KBM-7 (cell line): ENCODE data around the gene ELFN2.
A peak's percentile ranks its signal among the peaks of the same experiment; 100 is the strongest.
"Not testable (repeated sequence)": the region's sequence is repeated elsewhere in the genome, so short reads cannot be mapped to it uniquely, and the experiment has no call there.

Experiments used
- DNase-seq: peaks from one replicate; pipeline ENCODE4 v3.0.0-alpha.2; 2015
- in situ Hi-C: fragments of 300-500 bp; cut with MboI; formaldehyde crosslinking; loops from 2 replicates; pipeline ENCODE4 v1.14.3; 2020; ENCODE audit warnings: low sequenced_read_pairs, low pct_unique_long_range_greater_than_20kb, mixed read lengths

The ELFN2 gene

DNA sequence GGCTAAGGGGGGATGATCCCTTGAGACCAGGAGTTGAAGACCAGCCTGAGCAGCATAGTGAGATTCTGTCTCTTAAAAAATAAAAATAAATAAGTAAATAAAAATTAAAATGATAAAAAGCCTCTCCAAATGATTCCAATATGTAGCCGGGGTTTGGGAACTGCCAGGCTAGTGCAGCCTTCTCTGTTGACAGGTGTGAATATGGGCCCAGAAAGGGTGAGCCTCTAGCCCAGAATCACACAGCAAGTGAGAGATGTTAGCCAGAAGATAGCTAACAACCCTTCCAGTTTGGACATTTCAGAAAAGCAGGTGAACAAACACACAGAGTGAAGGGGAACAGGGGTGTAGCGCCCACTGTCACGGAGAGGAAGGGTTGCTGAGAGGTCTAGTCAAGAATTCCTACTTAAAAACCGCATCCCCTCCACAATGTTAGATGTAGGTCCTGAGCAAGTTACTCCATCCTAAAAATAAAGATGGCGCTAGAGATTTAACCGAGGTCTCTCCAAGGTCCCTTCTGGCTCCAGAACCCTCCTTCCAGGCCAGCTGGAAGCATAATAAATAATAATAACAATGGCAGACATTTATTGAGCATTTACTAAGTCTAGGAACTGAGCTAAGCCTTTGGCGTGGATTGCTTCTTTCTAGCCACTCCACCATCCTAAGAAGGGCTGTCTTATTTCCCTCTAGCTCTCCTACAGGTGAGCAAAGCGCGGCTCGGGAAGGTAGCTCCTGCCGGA is 93.4 kb downstream of the ELFN2 start:
- DNase-seq, result no peak
- in situ Hi-C loops, result no loop called here

GRCh38 chr22:37331856-37332536 is 95.3 kb downstream of the ELFN2 start:
- DNase-seq, result no peak
- in situ Hi-C loops, result no loop called here

- in situ Hi-C loops, result no loop called here
- no peak for DNase-seq
Measured at GRCh38 chr22:37331034-37331428, 96.2 kb downstream of the ELFN2 start.

GRCh38 chr22:37330200-37331033 is 96.9 kb downstream of the ELFN2 start:
- DNase-seq, result peak; percentile 79

GRCh38 chr22:37329238-37330140 is 97.8 kb downstream of the ELFN2 start:
- in situ Hi-C loops, result no loop called here

More at GRCh38 chr22:37330200-37331033, 96.9 kb downstream of the ELFN2 start:
- in situ Hi-C loops, result no loop called here

DNA sequence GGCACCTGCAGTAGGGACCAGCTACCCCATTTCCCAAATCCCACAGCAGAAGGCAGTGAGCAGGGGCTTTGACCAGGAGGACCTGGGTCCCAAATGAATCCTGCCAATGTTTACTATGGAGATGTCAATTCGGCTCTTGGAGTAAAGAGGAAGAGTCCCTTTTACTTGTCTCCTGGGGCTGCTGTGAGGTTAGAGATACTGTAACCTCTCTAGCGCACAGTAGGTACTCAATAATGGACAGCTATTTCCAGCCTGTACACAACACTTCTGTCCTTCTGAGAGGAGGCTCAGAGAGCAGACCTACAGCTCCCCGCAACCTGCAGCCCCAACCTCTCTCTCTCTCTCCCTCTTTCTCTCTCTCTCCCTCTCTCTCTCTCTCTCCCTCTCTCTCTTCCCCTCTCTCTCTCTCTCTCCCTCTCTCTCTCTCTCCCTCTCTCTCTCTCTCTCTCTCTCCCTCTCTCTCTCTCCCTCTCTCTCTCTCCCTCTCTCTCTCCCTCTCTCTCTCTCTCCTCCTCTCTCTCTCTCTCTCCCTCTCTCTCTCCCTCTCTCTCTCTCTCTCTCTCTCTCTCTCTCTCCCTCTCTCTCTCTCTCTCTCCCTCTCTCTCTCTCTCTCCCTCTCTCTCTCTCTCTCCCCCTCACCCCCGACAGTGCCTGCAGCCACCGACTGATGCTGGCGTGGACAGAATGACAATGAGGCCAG is 98.6 kb downstream of the ELFN2 start:
- DNase-seq, in situ Hi-C loops: not testable (repeated sequence)

More at GRCh38 chr22:37329238-37330140, 97.8 kb downstream of the ELFN2 start:
- DNase-seq, result no peak

DNA sequence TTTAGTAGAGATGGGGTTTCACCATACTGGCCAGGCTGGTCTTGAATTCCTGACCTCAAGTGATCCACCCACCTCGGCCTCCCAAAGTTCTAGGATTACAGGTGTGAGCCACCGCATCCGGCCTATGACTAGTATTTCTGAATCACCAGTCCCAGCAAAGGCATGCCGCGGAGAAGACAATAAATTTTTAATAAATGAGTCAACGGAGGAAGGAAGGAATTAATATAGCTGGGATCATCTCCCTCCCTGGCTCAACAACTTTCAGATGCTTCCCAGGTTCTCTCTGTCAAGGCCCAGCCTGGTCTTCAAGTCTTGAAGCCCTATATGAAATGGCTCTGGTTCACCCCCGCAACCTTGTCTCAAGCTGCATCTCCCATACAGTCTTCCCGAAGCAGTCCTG is 99.3 kb downstream of the ELFN2 start:
- in situ Hi-C loops, result no loop called here
- no peak for DNase-seq

GRCh38 chr22:37326726-37327125 is 100.6 kb downstream of the ELFN2 start:
- no peak for DNase-seq
- in situ Hi-C loops, result no loop called here

GRCh38 chr22:37325039-37325395 is 102.3 kb downstream of the ELFN2 start:
- in situ Hi-C loops, result no loop called here
- DNase-seq, result no peak

GRCh38 chr22:37324340-37325038 is 102.8 kb downstream of the ELFN2 start:
- no peak for DNase-seq
- in situ Hi-C loops, result no loop called here

DNA sequence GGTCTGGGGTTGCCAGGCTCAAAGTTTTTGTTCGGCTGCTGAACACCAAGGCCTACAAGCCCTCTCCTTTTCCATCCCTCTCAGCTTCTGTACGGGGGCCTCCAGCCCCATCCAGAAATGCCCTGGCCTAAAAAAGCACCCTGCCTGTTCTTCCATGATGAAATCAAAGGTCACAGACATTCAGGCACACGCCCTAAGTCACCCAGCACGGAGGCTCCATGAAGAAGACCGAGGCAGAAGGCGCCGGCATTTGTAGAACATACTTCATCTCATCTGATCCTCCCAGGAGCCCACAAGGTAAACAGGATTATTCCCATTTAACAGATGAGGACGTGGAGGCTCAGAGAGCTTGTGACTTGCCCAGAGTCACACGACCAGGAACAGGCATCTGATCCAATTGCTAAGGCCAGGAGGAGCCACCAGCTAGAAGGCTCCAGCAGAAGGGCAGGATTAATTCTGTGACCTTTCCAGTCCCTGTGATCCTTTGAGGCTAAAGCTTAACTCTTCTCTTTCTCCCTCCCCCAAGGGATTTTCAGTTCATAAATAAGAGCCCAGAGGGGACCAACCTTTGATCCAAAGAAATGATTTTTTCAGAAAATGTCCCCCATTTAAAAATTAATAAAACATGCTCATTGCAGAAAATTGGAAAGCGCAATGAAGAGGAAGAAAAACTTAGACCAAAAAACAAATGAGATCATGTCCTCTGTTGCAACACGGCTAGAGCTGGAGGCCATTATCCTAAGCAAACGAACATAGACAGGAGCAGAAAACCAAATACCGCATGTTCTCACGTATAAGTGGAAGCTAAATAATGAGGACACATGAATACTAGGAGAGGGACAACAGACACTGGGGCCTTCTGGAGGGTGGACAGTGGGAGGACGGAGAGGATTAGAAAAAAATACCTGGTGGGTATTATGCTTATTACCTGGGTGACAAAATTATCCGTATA is 106.3 kb downstream of the ELFN2 start:
- no peak for DNase-seq
- in situ Hi-C loops, result no loop called here

DNA sequence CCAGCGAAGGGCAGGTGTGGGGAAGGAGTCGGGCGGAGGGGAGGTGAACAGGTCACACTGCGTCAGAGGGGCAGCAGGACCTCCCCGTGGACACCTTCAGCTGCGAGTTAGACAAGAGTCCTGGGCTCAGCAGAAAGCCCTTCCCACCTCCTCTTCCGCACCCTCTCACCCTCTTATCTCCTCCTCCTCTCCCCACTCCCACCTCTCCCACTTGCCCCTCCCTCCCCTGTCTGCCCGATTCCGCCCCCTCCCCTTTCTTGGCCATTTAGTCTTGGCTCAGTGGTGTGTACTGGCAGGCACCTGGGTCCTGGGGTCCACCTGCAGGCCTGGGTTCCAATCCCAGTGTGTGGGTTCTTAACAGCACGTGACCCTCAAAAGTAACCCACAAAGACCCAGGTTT is 107.8 kb downstream of the ELFN2 start:
- in situ Hi-C loops, result loop anchor here (10.0 kb wide), 1 partner anchor 135 kb away; no protein-coding TSS in a partner anchor
- DNase-seq, result no peak

GRCh38 chr22:37318364-37319109 is 108.7 kb downstream of the ELFN2 start:
- in situ Hi-C loops, result loop anchor here (10.0 kb wide), 1 partner anchor 136 kb away; no protein-coding TSS in a partner anchor
- no peak for DNase-seq
